ENCODE data around the gene RNF141. TPM values are rescaled to one million over a fixed set of nuclear protein-coding genes. Genes with fewer than 3 reads are reported as not detected.
A peak's percentile ranks its signal among the peaks of the same experiment; 100 is the strongest.

Gene RNF141
- total RNA-seq (2016; rRNA removed; fragmentation: Illumina TruSeq; extraction: Trizol) (22.4 and 34.8 TPM in 2 replicates), polyA plus RNA-seq (2011; rRNA removed) (6.8 and 9.3 TPM in 2 replicates), polyA minus RNA-seq (2011; rRNA and poly(A)+ RNA removed; ENCODE audit: low replicate concordance) (2.3 and 3.6 TPM in 2 replicates), Bru-seq, nascent RNA (percentile 68 among the genes with signal in this experiment), BruChase-seq, experiment 1, labeled RNA remaining after a 6-hour chase (percentile 72 among the genes with signal in this experiment), BruChase-seq, experiment 2, labeled RNA remaining after a 2-hour chase (percentile 63 among the genes with signal in this experiment)
- total RNA-seq (2016; cell fraction: cytosol; rRNA removed; fragmentation: Illumina TruSeq; extraction: Trizol; ENCODE audit: low read depth): 16.5 and 19.0 TPM in 2 replicates
- total RNA-seq (2016; cell fraction: insoluble cytoplasmic fraction; rRNA removed; fragmentation: Illumina TruSeq; extraction: Trizol): 22.0 and 33.1 TPM in 2 replicates
- total RNA-seq (2016; cell fraction: membrane; rRNA removed; fragmentation: Illumina TruSeq; extraction: Trizol): 47.5 and 47.9 TPM in 2 replicates
- 10.6 and 10.7 TPM in 2 replicates for total RNA-seq (2016; cell fraction: nucleus; rRNA removed; fragmentation: Illumina TruSeq; extraction: Trizol)
- 4.2 and 7.1 TPM in 2 replicates for polyA plus RNA-seq (2011; cell fraction: cytosol; rRNA removed)
- 1.7 and 2.8 TPM in 2 replicates for polyA plus RNA-seq (2011; cell fraction: nucleus; rRNA removed)
- polyA plus RNA-seq (2012): 10.1 and 16.8 TPM in 2 replicates
- 38.7 and 47.4 TPM in 2 replicates for polyA plus RNA-seq (2016; cell fraction: cytosol; fragmentation: Illumina TruSeq; extraction: Trizol; ENCODE audit: low read depth)
- 24.7 and 25.7 TPM in 2 replicates for polyA plus RNA-seq (2016; cell fraction: insoluble cytoplasmic fraction; fragmentation: Illumina TruSeq; extraction: Trizol; ENCODE audit: low read depth)
- 33.5 and 35.6 TPM in 2 replicates for polyA plus RNA-seq (2016; cell fraction: membrane; fragmentation: Illumina TruSeq; extraction: Trizol; ENCODE audit: low read depth)
- 10.8 and 13.8 TPM in 2 replicates for polyA plus RNA-seq (2016; cell fraction: nucleus; fragmentation: Illumina TruSeq; extraction: Trizol; ENCODE audit: insufficient read depth, low read depth)
- polyA minus RNA-seq (2011; cell fraction: cytosol; rRNA and poly(A)+ RNA removed): 5.2 and 5.4 TPM in 2 replicates
- polyA minus RNA-seq (2011; cell fraction: nucleus; rRNA and poly(A)+ RNA removed): 10.7 and 12.4 TPM in 2 replicates
- long read RNA-seq, experiment 1, full-length matches to known transcripts: 10 of 10 reads
- long read RNA-seq, experiment 1, partial matches to known transcripts: 0 of 10 reads
- long read RNA-seq, experiment 1, other reads (novel, unspliced or antisense): 0 of 10 reads
- long read RNA-seq, experiment 2, full-length matches to known transcripts: 16 of 19 reads
- long read RNA-seq, experiment 2, partial matches to known transcripts: 3 of 19 reads
- long read RNA-seq, experiment 2, other reads (novel, unspliced or antisense): 0 of 19 reads

DNA sequence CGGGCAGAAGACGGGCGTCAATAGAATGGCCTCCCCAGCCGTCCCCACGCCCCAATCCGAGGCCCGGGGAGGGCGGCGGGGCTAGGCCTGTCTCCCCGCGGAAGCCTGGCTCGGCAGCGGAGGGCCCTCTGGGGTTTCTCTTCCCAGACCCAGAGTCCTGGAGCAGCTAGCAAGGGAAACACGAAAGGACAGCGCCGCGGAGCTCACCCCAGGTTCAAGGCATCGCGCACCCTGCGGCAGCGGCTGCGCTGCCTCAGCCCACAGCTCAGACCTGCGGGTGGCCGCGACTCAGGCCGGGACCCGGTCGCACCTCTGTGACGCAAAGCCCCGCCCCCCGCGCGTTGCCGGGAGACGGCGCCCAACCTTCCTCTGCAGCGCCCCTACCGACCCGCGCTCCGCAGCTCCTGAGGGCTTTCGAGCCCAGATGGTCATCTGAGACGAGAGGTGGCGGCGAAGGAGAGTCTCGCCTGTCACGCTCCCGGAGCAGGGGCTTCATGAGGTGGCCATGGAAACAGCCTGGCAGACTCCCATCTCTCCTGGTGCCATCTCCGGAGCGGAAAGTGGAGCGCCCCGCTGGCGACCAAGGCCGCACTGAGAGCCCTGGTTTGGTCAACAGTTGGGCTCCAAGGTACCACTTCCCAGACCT lies at the start of gene RNF141:
Gene RNF141 (minus strand): TSS at position 273 of the 646 bp plus-strand sequence. CDS start 7,029 bp downstream, outside the sequence.
- in situ Hi-C loops (cut with HindIII; ENCODE audit: extremely low pct_ligation_motif_present, low pct_unique_long_range_greater_than_20kb): no loop called here
- FAIRE-seq: peak; percentile 59
- H2AFZ ChIP-seq (ENCODE audit: low read length): peak within 1 kb of the TSS; percentile 66
- TF ChIP-seq PHF21A (CRISPR knock-in tag; IDR thresholded peaks at IDR 0.05): peak; percentile 50; the same call in 1 of the 2 replicates
- TF ChIP-seq ZNF331 (CRISPR knock-in tag; IDR thresholded peaks at IDR 0.05): peak; percentile 58; the same call in 1 of the 2 replicates
- peak; percentile 20; the same call in 1 of the 2 replicates for TF ChIP-seq SIX4 (CRISPR knock-in tag; IDR thresholded peaks at IDR 0.05)
- TF ChIP-seq YEATS2 (CRISPR knock-in tag; IDR thresholded peaks at IDR 0.05; ENCODE audit: borderline replicate concordance): peak; percentile 82
- peak; percentile 90; the same call in 1 of the 2 replicates for TF ChIP-seq SRY (CRISPR knock-in tag; IDR thresholded peaks at IDR 0.05)
- TF ChIP-seq KLF6 (CRISPR knock-in tag; IDR thresholded peaks at IDR 0.05): peak; percentile 65
- peak; percentile 69 for TF ChIP-seq IKZF4 (CRISPR knock-in tag; IDR thresholded peaks at IDR 0.05; ENCODE audit: borderline replicate concordance, low read depth, not compliant biosample characterization)
- peak; percentile 87 for TF ChIP-seq THAP9 (CRISPR knock-in tag; IDR thresholded peaks at IDR 0.05; ENCODE audit: borderline replicate concordance)
- no peak for TF ChIP-seq ZNF18 (CRISPR knock-in tag; IDR thresholded peaks at IDR 0.05; ENCODE audit: insufficient replicate concordance)
- no peak for TF ChIP-seq WIZ (CRISPR knock-in tag; IDR thresholded peaks at IDR 0.05)

More for the DNA sequence above, at the start of gene RNF141:
- Histone ChIP-seq H3K79me2 (ENCODE audit: insufficient read depth, low read length) (no peaks in the 10 kb centered on the region), H3K9me3 (ENCODE audit: low read length) (no peaks in the 10 kb centered on the region), H3K27me3 (ENCODE audit: control insufficient read depth in 1 of 2, insufficient read depth in 2 of 2, low read length in 2 of 2) (no peaks in the 10 kb centered on the region; a peak in 1 of 5 replicates), H3K4me3 (replicated peaks in 1 of 3; ENCODE audit: insufficient read depth in 1 of 3, low read depth in 2 of 3, low read length in 3 of 3) (peak within 1 kb of the TSS; percentile 83 to 93 (median 92)), H4K20me1 (ENCODE audit: insufficient read depth, low read length) (no peaks in the 10 kb centered on the region), H3K4me2 (ENCODE audit: low read depth, low read length) (peak within 1 kb of the TSS; percentile 92), H3K36me3 (replicated peaks in 1 of 2; ENCODE audit: control insufficient read depth in 1 of 2, insufficient read depth in 2 of 2, low read length in 2 of 2) (no peaks in the 10 kb centered on the region), H3K4me1 (ENCODE audit: insufficient read depth, low read length) (peaks cover 18% of the 10 kb centered on the region), H3K27ac (ENCODE audit: extremely low read length, insufficient read depth, low read length) (peak within 1 kb of the TSS; percentile 85), H3K9ac (ENCODE audit: insufficient read depth, low read depth, low read length) (peak within 1 kb of the TSS; percentile 89)
- 0% methylated on average over 12 of the region's 54 CpGs for WGBS (ENCODE audit: low lambda C conversion rate)
- peak; percentile 81 for DNase-seq (ENCODE audit: low spot score)
- intact Hi-C loops (cut with micrococcal nuclease; ENCODE audit: unreplicated experiment): no loop called here
- POLR2A ChIA-PET: interaction anchor here (0.9 to 1.5 kb wide), 7 partner anchors 9 to 317 kb away, joined by 3 to 8 read pairs (median 4); partner anchors contain the start of genes CTR9, EIF4G2, LYVE1 and ZBED5
- CTCF ChIA-PET (ENCODE audit: low intra/inter-chr PET ratio, low total read pairs): no interaction called here
- BruUV-seq (replicated peaks): no TSS peak
- peak; percentile 97 for ATAC-seq
